Common myeloid progenitor, CD34-positive (primary cell): ENCODE results near the gene PKNOX1.

ENCODE experiments used
- CTCF ChIA-PET: fragments of 350-600 bp; sonication (Branson Sonifier 250); formaldehyde crosslinking; loops from one replicate; lab custom pipeline; 2021; ENCODE audit warnings: antibody characterized with exemption; lab: Charles Lee
- POLR2A ChIA-PET: fragments of 350-600 bp; sonication (Branson Sonifier 250); formaldehyde crosslinking; loops from one replicate; lab custom pipeline; 2021; ENCODE audit warnings: antibody characterized with exemption; lab: Charles Lee
- DNase-seq, 3 donors: peaks; one replicate each; pipeline versions ENCODE4 v3.0.0 to v3.0.0-alpha.2; 2013
- H3K27ac ChIP-seq, 2 experiments: 1 replicate in 1 of 2; 2 replicates in 1 of 2; pipeline ENCODE4 v1.7.0; 2013; ENCODE audit warnings: inconsistent platforms in 2 of 2, low read length in 2 of 2, mild to moderate bottlenecking in 2 of 2, low read depth in 1 of 2, moderate library complexity in 1 of 2; ENCODE audit not compliant: severe bottlenecking in 2 of 2, insufficient read depth in 1 of 2, poor library complexity in 1 of 2
- H3K27me3 ChIP-seq, 5 experiments: replicated peaks in 2 of 5; 1 replicate in 3 of 5; 2 replicates in 2 of 5; pipeline versions ENCODE4 v1.6.1 to v1.7.0; 2013; ENCODE audit warnings: low read length in 4 of 5, mild to moderate bottlenecking in 2 of 5, moderate library complexity in 2 of 5, inconsistent platforms in 1 of 5; ENCODE audit not compliant: insufficient read depth in 5 of 5, control insufficient read depth in 4 of 5
- H3K36me3 ChIP-seq, 4 experiments: 1 replicate in 2 of 4; 2 replicates in 2 of 4; pipeline versions ENCODE4 v1.6.1 to v1.7.0; 2013; ENCODE audit warnings: low read length in 3 of 4, control low read depth in 1 of 4, mild to moderate bottlenecking in 1 of 4; ENCODE audit not compliant: control insufficient read depth in 4 of 4, insufficient read depth in 4 of 4
- H3K4me1 ChIP-seq, 4 experiments: 1 replicate in 3 of 4; 2 replicates in 1 of 4; pipeline versions ENCODE4 v1.6.1 to v1.7.1; 2013; ENCODE audit warnings: low read length in 3 of 4, mild to moderate bottlenecking in 3 of 4, control low read depth in 1 of 4, inconsistent platforms in 1 of 4, moderate library complexity in 1 of 4; ENCODE audit not compliant: control insufficient read depth in 4 of 4, insufficient read depth in 4 of 4; ENCODE audit errors: control extremely low read depth in 1 of 4
- H3K4me3 ChIP-seq, 7 experiments: 1 replicate in 4 of 7; 2 replicates in 3 of 7; pipeline versions ENCODE4 v1.5.1 to v1.7.0; 2013; ENCODE audit warnings: mild to moderate bottlenecking in 7 of 7, low read length in 6 of 7, moderate library complexity in 6 of 7, inconsistent platforms in 2 of 7, low read depth in 2 of 7, control low read depth in 1 of 7; ENCODE audit not compliant: insufficient read depth in 4 of 7, control insufficient read depth in 1 of 7; ENCODE audit errors: extremely low read depth in 1 of 7
- H3K9me3 ChIP-seq, 5 experiments: 1 replicate in 4 of 5; 2 replicates in 1 of 5; pipeline versions ENCODE4 v1.6.1 to v1.7.1; 2013; ENCODE audit warnings: low read length in 4 of 5, mild to moderate bottlenecking in 2 of 5, inconsistent platforms in 1 of 5, low read depth in 1 of 5, moderate library complexity in 1 of 5; ENCODE audit not compliant: control insufficient read depth in 4 of 5, insufficient read depth in 2 of 5; ENCODE audit errors: control extremely low read depth in 1 of 5
- WGBS: methylation state at CpG from one replicate; pipeline ENCODE4 v1.1.5; 2013; ENCODE audit not compliant: insufficient coverage; 5-methylcytosine and 5-hydroxymethylcytosine counted together

The PKNOX1 gene

GRCh38 chr21:43020771-43021170 lies 46.4 kb downstream of the PKNOX1 start:
- ChIA-PET POLR2A (no interaction called here), CTCF (no interaction called here)
- Histone ChIP-seq H3K36me3 (peaks cover 15 to 66% (median 50%) of the 10 kb centered on the region in 4 experiments), H3K4me3 (no peak overlapping the region), H3K27me3 (no peaks in the 10 kb centered on the region), H3K4me1 (peaks cover 0 to 6% (median 5%) of the 10 kb centered on the region in 4 experiments), H3K27ac (no peak overlapping the region), H3K9me3 (no peaks in the 10 kb centered on the region)
- no peak for DNase-seq
- WGBS: 100% methylated on average over 5 of the region's 6 CpGs

GRCh38 chr21:43021191-43021590 lies 46.8 kb downstream of the PKNOX1 start:
- H3K36me3 ChIP-seq: peaks cover 15 to 68% (median 50%) of the 10 kb centered on the region in 4 experiments
- no peak overlapping the region for H3K27ac ChIP-seq
- no peak overlapping the region for H3K4me3 ChIP-seq
- WGBS: 96% methylated on average over 9 of the region's 10 CpGs
- H3K27me3 ChIP-seq: no peaks in the 10 kb centered on the region
- CTCF ChIA-PET: no interaction called here
- POLR2A ChIA-PET: no interaction called here
- H3K9me3 ChIP-seq: no peaks in the 10 kb centered on the region
- DNase-seq: no peak
- peaks cover 0 to 2% (median 2%) of the 10 kb centered on the region in 4 experiments for H3K4me1 ChIP-seq

GRCh38 chr21:43021756-43022600 lies 47.6 kb downstream of the PKNOX1 start:
- Histone ChIP-seq H3K36me3 (peaks cover 12 to 62% (median 46%) of the 10 kb centered on the region in 4 experiments), H3K27ac (no peak overlapping the region), H3K4me3 (no peak overlapping the region), H3K9me3 (no peaks in the 10 kb centered on the region), H3K4me1 (no peaks in the 10 kb centered on the region), H3K27me3 (no peaks in the 10 kb centered on the region)
- CTCF ChIA-PET: no interaction called here
- POLR2A ChIA-PET: no interaction called here
- 98% methylated on average over 21 of the region's 28 CpGs for WGBS
- no peak for DNase-seq

- Histone ChIP-seq H3K9me3 (no peaks in the 10 kb centered on the region), H3K27ac (no peak overlapping the region), H3K27me3 (no peaks in the 10 kb centered on the region), H3K36me3 (peaks cover 12 to 60% (median 45%) of the 10 kb centered on the region in 4 experiments), H3K4me1 (no peaks in the 10 kb centered on the region), H3K4me3 (no peak overlapping the region)
- POLR2A ChIA-PET: interaction anchor here (0.6 kb wide), 1 partner anchor 37 kb away, joined by 3 read pairs; no protein-coding TSS in a partner anchor
- no peak for DNase-seq
- 97% methylated on average over 7 of the region's 8 CpGs for WGBS
- CTCF ChIA-PET: interaction anchor here (0.7 kb wide), 1 partner anchor 26 kb away, joined by 3 read pairs; no protein-coding TSS in a partner anchor
Measured at GRCh38 chr21:43023175-43023574, 48.8 kb downstream of the PKNOX1 start.

GRCh38 chr21:43024439-43025136 lies 50.2 kb downstream of the PKNOX1 start:
- no peak for DNase-seq
- ChIA-PET POLR2A (interaction anchor here (0.6 kb wide), 1 partner anchor 63 kb away, joined by 3 read pairs; no protein-coding TSS in a partner anchor), CTCF (interaction anchor here (1.3 kb wide), 1 partner anchor 103 kb away, joined by 3 read pairs; no protein-coding TSS in a partner anchor)
- H3K27me3 ChIP-seq: no peaks in the 10 kb centered on the region
- no peaks in the 10 kb centered on the region for H3K9me3 ChIP-seq
- peaks cover 16 to 67% (median 49%) of the 10 kb centered on the region in 4 experiments for H3K36me3 ChIP-seq
- no peak overlapping the region for H3K27ac ChIP-seq
- 96% methylated on average over 15 of the region's 17 CpGs for WGBS
- H3K4me1 ChIP-seq: no peaks in the 10 kb centered on the region
- no peak overlapping the region for H3K4me3 ChIP-seq

GRCh38 chr21:43025636-43026180 lies 51.3 kb downstream of the PKNOX1 start:
- Histone ChIP-seq H3K4me1 (no peaks in the 10 kb centered on the region), H3K4me3 (no peak overlapping the region), H3K36me3 (peaks cover 9 to 70% (median 51%) of the 10 kb centered on the region in 4 experiments), H3K27ac (no peak overlapping the region), H3K9me3 (no peaks in the 10 kb centered on the region), H3K27me3 (no peaks in the 10 kb centered on the region)
- POLR2A ChIA-PET: no interaction called here
- CTCF ChIA-PET: interaction anchor here (1.3 kb wide), 2 partner anchors 10 to 104 kb away, joined by 3 to 5 read pairs; no protein-coding TSS in a partner anchor
- WGBS: 100% methylated on average over 1 of the region's 6 CpGs
- DNase-seq: no peak
